ENCODE measurements around the gene TRAPPC10.
"Not testable (repeated sequence)": the region's sequence is repeated elsewhere in the genome, so short reads cannot be mapped to it uniquely, and the experiment has no call there.

The TRAPPC10 gene

GRCh38 chr21:44094832-44095231, 82.7 kb downstream of the TRAPPC10 start:
- FAIRE-seq: peak; percentile 80

GRCh38 chr21:44098507-44098906, 86.4 kb downstream of the TRAPPC10 start:
- not testable (repeated sequence) for FAIRE-seq

GRCh38 chr21:44098964-44099363, 86.9 kb downstream of the TRAPPC10 start:
- FAIRE-seq: not testable (repeated sequence)

GRCh38 chr21:44107026-44107501, 95.0 kb downstream of the TRAPPC10 start, which contains the start of gene PWP2:
PWP2 (plus strand) TSS chr21:44107399; CDS start chr21:44107417, 18 bp downstream.
- not testable (repeated sequence) for FAIRE-seq

GRCh38 chr21:44107589-44107988, 95.5 kb downstream of the TRAPPC10 start:
- FAIRE-seq: not testable (repeated sequence)

GRCh38 chr21:44113702-44114371, 101.7 kb downstream of the TRAPPC10 start:
- FAIRE-seq: not testable (repeated sequence)

- not testable (repeated sequence) for FAIRE-seq
Observed at GRCh38 chr21:44122131-44122530, 110.0 kb downstream of the TRAPPC10 start.

GRCh38 chr21:44127827-44128226, 115.7 kb downstream of the TRAPPC10 start:
- not testable (repeated sequence) for FAIRE-seq

- FAIRE-seq: not testable (repeated sequence)
Observed at GRCh38 chr21:44133715-44134057, 121.6 kb downstream of the TRAPPC10 start.

- FAIRE-seq: not testable (repeated sequence)
Observed at GRCh38 chr21:44134732-44135131, 122.6 kb downstream of the TRAPPC10 start.

- FAIRE-seq: peak; percentile 41
Observed at GRCh38 chr21:44138039-44138438, 125.9 kb downstream of the TRAPPC10 start.

- not testable (repeated sequence) for FAIRE-seq
Observed at GRCh38 chr21:44139787-44140551, 127.9 kb downstream of the TRAPPC10 start.

- FAIRE-seq: not testable (repeated sequence)
Observed at GRCh38 chr21:44140552-44140932, 128.4 kb downstream of the TRAPPC10 start.

GRCh38 chr21:44142470-44142869, 130.4 kb downstream of the TRAPPC10 start:
- FAIRE-seq: not testable (repeated sequence)

- FAIRE-seq: not testable (repeated sequence)
Observed at GRCh38 chr21:44143380-44143779, 131.3 kb downstream of the TRAPPC10 start.

GRCh38 chr21:44143996-44144395, 131.9 kb downstream of the TRAPPC10 start:
- not testable (repeated sequence) for FAIRE-seq

GRCh38 chr21:44144784-44145602, 132.9 kb downstream of the TRAPPC10 start:
- FAIRE-seq: not testable (repeated sequence)

GRCh38 chr21:44145616-44146015, 133.5 kb downstream of the TRAPPC10 start:
- FAIRE-seq: not testable (repeated sequence)

GRCh38 chr21:44147108-44147507, 135.0 kb downstream of the TRAPPC10 start:
- FAIRE-seq: not testable (repeated sequence)

- FAIRE-seq: not testable (repeated sequence)
Observed at GRCh38 chr21:44150255-44150654, 138.1 kb downstream of the TRAPPC10 start.

- not testable (repeated sequence) for FAIRE-seq
Observed at GRCh38 chr21:44153214-44153888, 141.2 kb downstream of the TRAPPC10 start.

- not testable (repeated sequence) for FAIRE-seq
Observed at GRCh38 chr21:44153889-44154228, 141.8 kb downstream of the TRAPPC10 start.
